GM21717 (cell line): ENCODE results near the gene CCDC85B.
"Not testable (repeated sequence)": the region's sequence is repeated elsewhere in the genome, so short reads cannot be mapped to it uniquely, and the experiment has no call there.

Experiments
- ATAC-seq: cut with Tn5 transposase; IDR thresholded peaks from one replicate; pipeline ENCODE4 v1.9.1; 2021; ENCODE audit warnings: mild to moderate bottlenecking, moderate library complexity; ENCODE audit not compliant: unreplicated experiment

The CCDC85B gene

GRCh38 chr11:65885808-65886536, 4.5 kb upstream of the CCDC85B start:
- ATAC-seq = no peak

- ATAC-seq = no peak
Measured at GRCh38 chr11:65886826-65887722, 3.4 kb upstream of the CCDC85B start.

- ATAC-seq = no peak
Measured at GRCh38 chr11:65887723-65888162, 2.7 kb upstream of the CCDC85B start.

- ATAC-seq = peak; percentile 39
Measured at GRCh38 chr11:65888163-65888814, 2.2 kb upstream of the CCDC85B start, which contains the start of gene FIBP. Gene FIBP (minus strand): TSS chr11:65888471. CDS start chr11:65888418, 53 bp downstream.

- no peak for ATAC-seq
Measured at GRCh38 chr11:65891219-65892136, 1.0 kb downstream of the CCDC85B start.

GRCh38 chr11:65892137-65892540, 1.7 kb downstream of the CCDC85B start:
- ATAC-seq = not testable (repeated sequence)

GRCh38 chr11:65892661-65893317, 2.3 kb downstream of the CCDC85B start:
- no peak for ATAC-seq

- no peak for ATAC-seq
Measured at GRCh38 chr11:65894034-65894591, 3.6 kb downstream of the CCDC85B start.

GRCh38 chr11:65895482-65895981, 5.1 kb downstream of the CCDC85B start:
- ATAC-seq = no peak

GRCh38 chr11:65896034-65896999, 5.8 kb downstream of the CCDC85B start:
- ATAC-seq = no peak

GRCh38 chr11:65897020-65897471, 6.6 kb downstream of the CCDC85B start:
- no peak for ATAC-seq

GRCh38 chr11:65898656-65899355, 8.3 kb downstream of the CCDC85B start:
- no peak for ATAC-seq

GRCh38 chr11:65899356-65900124, 9.1 kb downstream of the CCDC85B start:
- no peak for ATAC-seq

GRCh38 chr11:65900125-65900898, 9.8 kb downstream of the CCDC85B start, which contains the start of gene FOSL1:
Gene FOSL1 (minus strand): TSS chr11:65900388. CDS start chr11:65900339, 49 bp downstream.
- ATAC-seq = peak; percentile 65

GRCh38 chr11:65900899-65901180, 10.4 kb downstream of the CCDC85B start:
- ATAC-seq = no peak

GRCh38 chr11:65903068-65903481, 12.6 kb downstream of the CCDC85B start:
- no peak for ATAC-seq
